Testis (tissue), 2 donors: ENCODE measurements around the gene CTDNEP1.

Experiments used
- CTCF ChIP-seq, 3 experiments: fragments of 450-650 bp in 2 of 3; fragments of 200-600 bp in 1 of 3; sonication (generic) in 1 of 3; IDR thresholded peaks; one replicate each; pipeline ENCODE4 v1.5.1; 2016 to 2019; ENCODE audit warnings: antibody characterized with exemption in 3 of 3, mild to moderate bottlenecking in 2 of 3, moderate library complexity in 1 of 3
- POLR2A ChIP-seq: fragments of 450-650 bp; IDR thresholded peaks from one replicate; pipeline ENCODE4 v1.6.1; 2017; ENCODE audit warnings: antibody characterized with exemption, mild to moderate bottlenecking, moderate library complexity

GRCh38 chr17:7266784-7267183 is 15.2 kb upstream of the CTDNEP1 start:
- TF ChIP-seq CTCF (IDR thresholded peaks at IDR 0.05) = no peak
- TF ChIP-seq POLR2A = no peak
